H9 (cell line): ENCODE data around the gene AFMID. TPM values are rescaled to one million over a fixed set of nuclear protein-coding genes. Genes with fewer than 3 reads are reported as not detected.

Source experiments
- DNase-seq: peaks from one replicate; pipeline ENCODE4 v3.0.0-alpha.2; 2017
- H2AFZ ChIP-seq: one replicate; pipeline ENCODE4 v1.6.1; 2013; ENCODE audit warnings: mild to moderate bottlenecking, low read length, control low read depth, moderate library complexity
- H2AK5ac ChIP-seq: 2 replicates; pipeline ENCODE4 v1.6.1; 2013; ENCODE audit warnings: low read length, control low read depth, mixed read lengths; ENCODE audit not compliant: insufficient read length
- H2BK120ac ChIP-seq: one replicate; pipeline ENCODE4 v1.6.1; 2013; ENCODE audit warnings: low read depth, mild to moderate bottlenecking, low read length, control low read depth, inconsistent platforms; ENCODE audit not compliant: poor library complexity, severe bottlenecking
- H2BK12ac ChIP-seq: 2 replicates; pipeline ENCODE4 v1.6.1; 2013; ENCODE audit warnings: low read length, control low read depth, mixed read lengths, low read depth; ENCODE audit not compliant: insufficient read length
- H2BK15ac ChIP-seq: 2 replicates; pipeline ENCODE4 v1.6.1; 2013; ENCODE audit warnings: low read depth, low read length, control low read depth
- H2BK20ac ChIP-seq: one replicate; pipeline ENCODE4 v1.6.1; 2013; ENCODE audit warnings: low read depth, mild to moderate bottlenecking, low read length, control low read depth, inconsistent platforms; ENCODE audit not compliant: poor library complexity, severe bottlenecking
- H2BK5ac ChIP-seq: 2 replicates; pipeline ENCODE4 v1.6.1; 2013; ENCODE audit warnings: low read length, control low read depth, mixed read lengths; ENCODE audit not compliant: insufficient read length
- H3K14ac ChIP-seq: 2 replicates; pipeline ENCODE4 v1.6.1; 2013; ENCODE audit warnings: low read length, control low read depth; ENCODE audit not compliant: insufficient read depth
- H3K18ac ChIP-seq: 2 replicates; pipeline ENCODE4 v1.6.1; 2013; ENCODE audit warnings: low read depth, mild to moderate bottlenecking, mixed read lengths, low read length, control low read depth; ENCODE audit not compliant: insufficient read length
- H3K23ac ChIP-seq: 2 replicates; pipeline ENCODE4 v1.6.1; 2013; ENCODE audit warnings: low read length, control low read depth, mixed read lengths, low read depth; ENCODE audit not compliant: insufficient read length
- H3K23me2 ChIP-seq: 2 replicates; pipeline ENCODE4 v1.6.1; 2013; ENCODE audit warnings: low read depth, mild to moderate bottlenecking, mixed read lengths, low read length, control low read depth; ENCODE audit not compliant: insufficient read length, poor library complexity, severe bottlenecking
- H3K27ac ChIP-seq: 2 replicates; pipeline ENCODE4 v1.5.1; 2013; ENCODE audit warnings: low read length, control low read depth, mixed read lengths, low read depth; ENCODE audit not compliant: insufficient read length
- H3K27me3 ChIP-seq: 2 replicates; pipeline ENCODE4 v1.6.1; 2013; ENCODE audit warnings: low read length, control low read depth, inconsistent platforms; ENCODE audit not compliant: insufficient read depth
- H3K4ac ChIP-seq: 2 replicates; pipeline ENCODE4 v1.6.1; 2013; ENCODE audit warnings: low read depth, mild to moderate bottlenecking, control low read depth, inconsistent platforms, low read length, moderate library complexity
- H3K4me1 ChIP-seq: 2 replicates; pipeline ENCODE4 v1.6.1; 2013; ENCODE audit warnings: low read length, control low read depth, inconsistent platforms; ENCODE audit not compliant: insufficient read depth
- H3K4me2 ChIP-seq: 2 replicates; pipeline ENCODE4 v1.6.1; 2013; ENCODE audit warnings: low read length, control low read depth, mixed read lengths; ENCODE audit not compliant: insufficient read length, insufficient read depth
- H3K56ac ChIP-seq: 2 replicates; pipeline ENCODE4 v1.6.1; 2013; ENCODE audit warnings: low read depth, mild to moderate bottlenecking, mixed read lengths, low read length, control low read depth; ENCODE audit not compliant: insufficient read length
- H3K79me1 ChIP-seq: 2 replicates; pipeline ENCODE4 v1.6.1; 2013; ENCODE audit warnings: low read depth, mild to moderate bottlenecking, moderate library complexity, low read length, control low read depth, inconsistent platforms; ENCODE audit not compliant: insufficient read depth, poor library complexity, severe bottlenecking
- H3K79me2 ChIP-seq: 2 replicates; pipeline ENCODE4 v1.6.1; 2013; ENCODE audit warnings: low read length, control low read depth, inconsistent platforms; ENCODE audit not compliant: insufficient read depth
- H3K9ac ChIP-seq: 2 replicates; pipeline ENCODE4 v1.6.1; 2013; ENCODE audit warnings: low read length, control low read depth, mixed read lengths; ENCODE audit not compliant: insufficient read length; ENCODE audit errors: extremely low read depth
- H3K9me3 ChIP-seq: one replicate; pipeline ENCODE4 v1.6.1; 2013; ENCODE audit warnings: low read depth, low read length, inconsistent platforms; ENCODE audit not compliant: control insufficient read depth
- H3T11ph ChIP-seq: one replicate; pipeline ENCODE4 v1.6.1; 2013; ENCODE audit warnings: mild to moderate bottlenecking, low read length, control low read depth, inconsistent platforms
- H4K20me1 ChIP-seq: one replicate; pipeline ENCODE4 v1.6.1; 2013; ENCODE audit not compliant: control insufficient read depth, insufficient read length, insufficient read depth
- H4K5ac ChIP-seq: 2 replicates; pipeline ENCODE4 v1.6.1; 2013; ENCODE audit warnings: low read depth, mild to moderate bottlenecking, mixed read lengths, low read length, control low read depth; ENCODE audit not compliant: insufficient read length
- H4K8ac ChIP-seq: replicated peaks from 2 replicates; pipeline ENCODE4 v1.6.1; 2013; ENCODE audit warnings: low read length, control low read depth, mixed read lengths, low read depth; ENCODE audit not compliant: insufficient read length
- H4K91ac ChIP-seq: 2 replicates; pipeline ENCODE4 v1.6.1; 2013; ENCODE audit warnings: low read depth, mild to moderate bottlenecking, moderate library complexity, mixed read lengths, low read length, control low read depth; ENCODE audit not compliant: insufficient read length
- H3K27ac Mint-ChIP-seq, 3 experiments: 2 replicates in 2 of 3; 3 replicates in 1 of 3; pipeline ENCODE4 v1.8.0; 2020 to 2021; ENCODE audit warnings: mixed read lengths in 3 of 3, mild to moderate bottlenecking in 1 of 3, moderate library complexity in 1 of 3
- H3K27me3 Mint-ChIP-seq: 2 replicates; pipeline ENCODE4 v1.8.0; 2021; ENCODE audit warnings: low read depth, mild to moderate bottlenecking, moderate library complexity, mixed read lengths
- H3K36me3 Mint-ChIP-seq, 3 experiments: 2 replicates in 2 of 3; 3 replicates in 1 of 3; pipeline ENCODE4 v1.8.0; 2020 to 2021; ENCODE audit warnings: low read depth in 3 of 3, mixed read lengths in 3 of 3; ENCODE audit not compliant: insufficient read depth in 1 of 3
- H3K4me1 Mint-ChIP-seq, 2 experiments: 2 replicates each; pipeline ENCODE4 v1.8.0; 2020; ENCODE audit warnings: mixed read lengths in 2 of 2
- H3K4me3 Mint-ChIP-seq, 2 experiments: 2 replicates in 1 of 2; 3 replicates in 1 of 2; pipeline ENCODE4 v1.8.0; 2020 to 2021; ENCODE audit warnings: mild to moderate bottlenecking in 2 of 2, mixed read lengths in 2 of 2, moderate library complexity in 1 of 2
- H3K9me3 Mint-ChIP-seq, 2 experiments: 2 replicates in 1 of 2; 3 replicates in 1 of 2; pipeline ENCODE4 v1.8.0; 2020; ENCODE audit warnings: mild to moderate bottlenecking in 2 of 2, mixed read lengths in 2 of 2, moderate library complexity in 1 of 2
- WGBS: extraction: QIAGEN DNeasy Blood & Tissue Kit; methylation state at CpG from one replicate; pipeline ENCODE4 v1.1.7; 2013; ENCODE audit warnings: missing lambda C conversion rate, low lambda C conversion rate, mixed read lengths; ENCODE audit not compliant: insufficient read length; ENCODE audit errors: extremely low coverage; 5-methylcytosine and 5-hydroxymethylcytosine counted together
- total RNA-seq: library from RNA; stranded (reverse); gene quantifications from 2 replicates; pipeline ENCODE4 v1.2.1, GENCODE V29; 2021
- TF ChIP-seq, protein P1 (sequence below): fragments of 200-600 bp; sonication (generic); conservative IDR thresholded peaks from 3 replicates; pipeline ENCODE4 v1.8.0; 2021; ENCODE audit warnings: antibody characterized with exemption, mild to moderate bottlenecking

The AFMID gene
- total RNA-seq, 1 experiment from 2014 or later: 64.1 TPM

DNA sequence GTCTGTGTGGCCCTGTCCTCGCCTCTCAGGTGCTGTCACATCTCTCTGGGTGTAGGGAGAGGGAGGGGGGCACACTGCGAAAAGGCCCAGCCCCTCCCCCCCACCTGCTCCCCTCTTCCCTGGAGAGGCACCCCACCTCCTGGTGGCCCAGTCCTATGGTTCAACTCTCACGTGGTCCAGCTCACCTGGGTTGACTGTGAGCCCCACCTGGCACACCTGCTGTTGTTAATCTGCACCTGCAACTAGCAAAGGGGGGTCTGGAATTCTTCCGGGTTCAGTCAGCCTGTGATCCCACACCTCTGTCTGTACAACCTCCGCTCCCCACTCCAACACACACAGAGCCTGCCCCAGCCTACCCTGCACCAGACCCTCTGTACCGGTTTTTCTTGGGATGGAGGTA, 20.7 kb upstream of the AFMID start:
- Mint-ChIP-seq H3K36me3 (peaks cover 0 to 6% (median 0%) of the 10 kb centered on the region in 3 experiments; a peak in 4 of 7 replicates), H3K9me3 (no peaks in the 10 kb centered on the region), H3K27me3 (no peaks in the 10 kb centered on the region; the same call in 1 of the 2 replicates), H3K27ac (no peak overlapping the region), H3K4me1 (peaks cover 13 to 27% of the 10 kb centered on the region in 2 experiments), H3K4me3 (0 out of 5 replicates have a peak overlapping the region, but pooled peaks of 1 of the 2 experiments have one; percentile 17)
- Histone ChIP-seq H4K20me1 (peaks cover 4% of the 10 kb centered on the region), H3T11ph (no peak overlapping the region), H2BK15ac (no peak overlapping the region), H3K27ac (no peak overlapping the region), H3K9ac (no peak overlapping the region), H3K27me3 (no peaks in the 10 kb centered on the region), H3K79me1 (no peaks in the 10 kb centered on the region), H2BK20ac (no peak overlapping the region), H3K56ac (no peak overlapping the region), H2BK120ac (no peak overlapping the region), H3K9me3 (no peaks in the 10 kb centered on the region), H2BK5ac (no peak overlapping the region), H3K14ac (no peak overlapping the region), H3K23me2 (no peaks in the 10 kb centered on the region), H3K4me1 (no peaks in the 10 kb centered on the region; the same call in 1 of the 2 replicates), H3K4me2 (no peak overlapping the region), H3K4ac (no peak overlapping the region), H4K5ac (no peak overlapping the region), H4K8ac (no peak overlapping the region), H3K23ac (no peak overlapping the region), H3K18ac (no peak overlapping the region), H2BK12ac (no peak overlapping the region), H2AK5ac (no peak overlapping the region), H4K91ac (no peak overlapping the region), H3K79me2 (no peaks in the 10 kb centered on the region), H2AFZ (no peak overlapping the region)
- WGBS: no CpG with 5 or more reads among the region's 6 CpGs
- no peak for DNase-seq
- TF ChIP-seq, protein P1, sequence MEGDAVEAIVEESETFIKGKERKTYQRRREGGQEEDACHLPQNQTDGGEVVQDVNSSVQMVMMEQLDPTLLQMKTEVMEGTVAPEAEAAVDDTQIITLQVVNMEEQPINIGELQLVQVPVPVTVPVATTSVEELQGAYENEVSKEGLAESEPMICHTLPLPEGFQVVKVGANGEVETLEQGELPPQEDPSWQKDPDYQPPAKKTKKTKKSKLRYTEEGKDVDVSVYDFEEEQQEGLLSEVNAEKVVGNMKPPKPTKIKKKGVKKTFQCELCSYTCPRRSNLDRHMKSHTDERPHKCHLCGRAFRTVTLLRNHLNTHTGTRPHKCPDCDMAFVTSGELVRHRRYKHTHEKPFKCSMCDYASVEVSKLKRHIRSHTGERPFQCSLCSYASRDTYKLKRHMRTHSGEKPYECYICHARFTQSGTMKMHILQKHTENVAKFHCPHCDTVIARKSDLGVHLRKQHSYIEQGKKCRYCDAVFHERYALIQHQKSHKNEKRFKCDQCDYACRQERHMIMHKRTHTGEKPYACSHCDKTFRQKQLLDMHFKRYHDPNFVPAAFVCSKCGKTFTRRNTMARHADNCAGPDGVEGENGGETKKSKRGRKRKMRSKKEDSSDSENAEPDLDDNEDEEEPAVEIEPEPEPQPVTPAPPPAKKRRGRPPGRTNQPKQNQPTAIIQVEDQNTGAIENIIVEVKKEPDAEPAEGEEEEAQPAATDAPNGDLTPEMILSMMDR: no peak
